SIG-M5 treated with dmso at 0.1 percent for 504 hours (cell line): ENCODE results near the gene MPPE1.
A peak's percentile ranks its signal among the peaks of the same experiment; 100 is the strongest.
"Not testable (repeated sequence)": the region's sequence is repeated elsewhere in the genome, so short reads cannot be mapped to it uniquely, and the experiment has no call there.

Source experiments
- DNase-seq: peaks from one replicate; lab custom pipeline; 2025; ENCODE audit not compliant: unreplicated experiment; lab: John Stamatoyannopoulos, UW

MPPE1 gene

DNA sequence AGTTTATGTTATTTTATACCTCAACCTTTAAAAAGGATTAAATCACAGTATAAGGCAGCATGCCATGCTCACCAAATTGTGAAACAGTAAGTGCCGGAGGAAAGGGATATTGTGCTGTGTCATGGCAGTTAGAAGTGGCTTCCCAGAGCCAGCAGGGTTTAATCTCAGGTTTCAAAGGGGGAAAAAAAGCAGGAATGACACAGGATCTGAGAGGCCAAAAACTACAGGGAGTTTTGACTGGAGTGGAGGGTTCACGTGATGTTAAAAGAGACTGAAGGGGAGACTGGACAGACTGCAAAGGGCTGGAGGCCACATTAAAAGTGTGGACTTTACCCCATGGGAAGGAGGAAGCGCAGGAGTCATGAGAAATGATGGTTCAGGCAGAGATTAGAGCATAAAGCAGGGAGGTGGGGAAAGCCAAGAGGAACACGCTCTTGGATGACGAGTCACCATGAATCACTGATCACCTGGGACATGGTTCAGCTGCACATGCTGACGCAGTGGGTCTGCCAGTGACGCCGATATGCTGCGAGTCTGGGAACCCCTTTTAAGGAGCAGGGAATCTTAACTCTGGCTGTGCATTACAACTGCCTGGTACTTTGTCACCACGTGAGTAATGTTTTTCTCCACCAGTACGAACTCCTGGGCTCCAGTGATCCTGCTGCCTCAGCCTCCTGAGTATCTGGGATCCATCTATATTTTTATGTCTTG lies 50.8 kb downstream of the MPPE1 start:
- DNase-seq, result no peak

DNA sequence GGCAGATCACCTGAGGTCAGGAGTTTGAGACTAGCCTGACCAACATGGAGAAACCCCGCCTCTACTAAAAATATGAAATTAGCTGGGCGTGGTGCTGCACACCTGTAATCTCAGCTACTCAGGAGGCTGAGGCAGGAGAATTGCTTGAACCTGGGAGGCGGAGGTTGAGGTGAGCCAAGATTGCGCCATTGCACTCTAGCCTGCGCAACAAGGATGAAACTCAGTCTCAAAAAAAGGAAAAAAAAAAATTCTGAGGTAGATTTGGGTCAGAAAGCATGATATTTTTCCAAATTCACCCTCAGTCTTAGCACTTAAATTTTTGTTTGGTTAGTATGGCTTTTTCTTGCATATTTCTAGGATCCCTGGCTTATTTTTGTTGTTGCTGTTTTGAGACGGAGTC lies 53.6 kb downstream of the MPPE1 start:
- DNase-seq, result not testable (repeated sequence)

DNA sequence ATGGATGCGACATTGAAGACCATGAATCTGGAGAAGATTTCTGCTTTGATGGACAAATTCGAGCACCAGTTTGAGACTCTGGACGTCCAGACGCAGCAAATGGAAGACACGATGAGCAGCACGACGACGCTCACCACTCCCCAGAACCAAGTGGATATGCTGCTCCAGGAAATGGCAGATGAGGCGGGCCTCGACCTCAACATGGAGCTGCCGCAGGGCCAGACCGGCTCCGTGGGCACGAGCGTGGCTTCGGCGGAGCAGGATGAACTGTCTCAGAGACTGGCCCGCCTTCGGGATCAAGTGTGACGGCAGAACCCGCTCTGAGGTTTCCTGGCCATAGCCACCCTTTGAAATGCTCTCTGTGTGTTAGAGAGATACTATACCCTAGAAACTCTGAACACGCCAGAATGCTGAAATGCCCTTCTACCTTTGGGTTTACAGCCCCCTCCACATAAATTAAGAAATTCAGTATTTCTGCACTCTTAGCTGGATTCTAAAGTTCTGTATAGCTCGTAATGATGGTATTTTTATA lies 56.2 kb downstream of the MPPE1 start:
- DNase-seq, result peak; percentile 48

DNA sequence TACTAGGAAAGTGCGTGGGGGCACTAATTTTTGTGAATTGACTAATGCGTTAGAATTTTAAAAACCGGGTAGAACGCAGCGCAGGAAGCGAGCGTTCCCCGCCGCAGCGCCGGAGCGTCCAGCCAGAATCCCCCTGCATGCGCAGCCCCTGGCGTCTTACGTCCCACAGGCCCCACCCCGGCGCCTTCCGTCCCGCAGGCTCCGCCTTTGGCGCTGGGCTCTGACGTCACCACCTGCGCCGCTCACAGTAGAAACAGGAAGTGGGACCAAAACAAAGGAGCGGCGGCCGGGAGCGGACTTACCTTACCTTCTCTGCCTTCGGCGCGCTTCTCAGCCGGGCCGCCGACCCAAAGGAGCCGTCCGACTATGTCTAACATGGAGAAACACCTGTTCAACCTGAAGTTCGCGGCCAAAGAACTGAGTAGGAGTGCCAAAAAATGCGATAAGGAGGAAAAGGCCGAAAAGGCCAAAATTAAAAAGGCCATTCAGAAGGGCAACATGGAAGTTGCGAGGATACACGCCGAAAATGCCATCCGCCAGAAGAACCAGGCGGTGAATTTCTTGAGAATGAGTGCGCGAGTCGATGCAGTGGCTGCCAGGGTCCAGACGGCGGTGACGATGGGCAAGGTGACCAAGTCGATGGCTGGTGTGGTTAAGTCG lies 56.8 kb downstream of the MPPE1 start, which contains the start of gene CHMP1B:
Gene CHMP1B, plus strand, starts transcription at position 268 of the 660 bp plus-strand sequence. Its CDS starts 99 bp downstream, at position 367.
- DNase-seq, result peak; percentile 95

DNA sequence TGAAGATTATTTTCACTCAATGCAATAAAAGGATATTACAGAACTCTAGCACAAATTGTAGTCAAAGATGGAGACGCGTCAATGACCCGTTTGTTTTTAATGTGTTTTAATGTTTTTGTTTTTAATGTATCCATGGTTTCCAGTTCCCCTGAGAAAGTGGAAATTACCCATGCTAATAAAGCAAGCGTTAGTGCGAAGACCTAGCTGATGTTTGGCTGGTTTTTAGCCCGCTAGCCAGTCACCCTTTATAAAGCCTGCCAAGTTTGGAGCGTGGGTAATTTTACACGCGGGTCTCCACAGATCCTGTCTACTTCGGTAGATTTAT lies 57.3 kb downstream of the MPPE1 start:
- peak; percentile 19 for DNase-seq

DNA sequence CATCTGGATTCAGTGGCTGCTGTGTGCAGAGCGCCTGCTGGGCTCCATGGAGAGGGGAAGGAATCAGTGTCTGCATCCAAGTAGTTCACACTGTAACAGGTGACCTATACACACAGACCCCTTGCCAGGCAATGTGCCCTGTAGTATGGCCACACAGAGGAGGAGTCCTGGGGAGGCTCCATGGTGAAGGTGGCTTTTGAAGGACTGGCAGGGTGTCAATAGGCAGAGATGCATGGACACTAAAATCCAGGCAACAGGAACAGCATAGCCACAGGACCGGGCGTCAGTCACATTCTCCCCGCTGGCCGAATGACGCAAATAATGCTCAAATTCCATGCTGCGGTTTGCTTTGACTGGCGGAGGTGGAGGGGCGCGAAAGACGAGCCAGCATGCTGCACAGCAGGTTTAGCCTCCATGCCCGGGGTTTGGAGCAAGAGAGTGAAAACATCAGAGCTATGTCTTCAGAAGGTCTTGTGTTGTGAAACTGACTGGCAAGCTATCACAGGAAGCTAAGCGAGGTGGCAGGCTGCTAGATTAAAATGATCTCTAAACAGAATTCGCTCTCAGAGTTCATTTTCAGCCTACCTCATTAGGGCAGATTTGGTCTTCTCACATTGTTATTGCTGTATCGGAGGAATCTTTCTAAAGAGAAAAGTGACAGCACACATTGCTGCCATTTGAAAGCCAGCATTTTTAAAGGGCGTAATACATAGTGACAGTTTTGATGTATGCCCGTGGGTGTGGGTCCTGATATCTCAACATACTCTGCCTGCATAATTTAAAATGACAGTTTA lies 58.1 kb downstream of the MPPE1 start:
- DNase-seq, result peak; percentile 62

DNA sequence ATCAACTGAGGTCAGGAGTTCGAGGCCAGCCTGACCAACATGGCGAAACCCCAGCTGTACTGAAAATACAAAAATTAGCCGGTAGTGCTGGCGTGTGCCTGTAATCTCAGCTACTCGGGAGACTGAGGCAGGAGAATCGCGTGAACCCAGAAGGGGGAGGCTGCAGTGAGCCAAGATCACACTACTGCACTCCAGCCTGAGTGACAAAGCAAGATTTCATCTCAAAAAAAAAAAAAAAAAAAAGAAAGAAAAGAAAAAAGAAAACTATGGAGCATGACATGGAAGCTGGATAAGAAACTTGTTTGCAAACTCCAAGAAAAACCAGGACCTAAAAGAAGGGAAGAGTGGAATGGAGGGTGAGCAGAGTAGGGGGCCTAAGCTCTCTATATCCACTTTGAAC lies 58.8 kb downstream of the MPPE1 start:
- no peak for DNase-seq

DNA sequence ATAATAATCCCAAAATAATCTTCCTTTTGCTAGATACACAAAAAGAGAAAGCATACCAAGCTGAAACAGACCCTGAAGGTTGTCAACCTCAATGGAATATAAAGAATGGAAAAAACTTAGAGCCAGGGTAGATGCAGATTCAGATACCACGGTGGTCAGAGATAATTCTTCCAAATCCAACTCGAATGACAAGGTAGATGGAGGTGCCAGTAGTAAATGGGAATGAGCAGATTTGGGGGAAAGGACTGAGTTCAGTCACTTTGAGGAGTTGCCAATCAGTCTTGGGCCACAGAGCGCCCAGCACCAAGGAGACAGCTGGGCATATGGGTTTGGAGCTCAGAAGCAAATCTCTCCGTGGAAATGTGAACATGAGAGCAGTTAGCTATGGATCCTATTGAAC lies 60.3 kb downstream of the MPPE1 start:
- no peak for DNase-seq

DNA sequence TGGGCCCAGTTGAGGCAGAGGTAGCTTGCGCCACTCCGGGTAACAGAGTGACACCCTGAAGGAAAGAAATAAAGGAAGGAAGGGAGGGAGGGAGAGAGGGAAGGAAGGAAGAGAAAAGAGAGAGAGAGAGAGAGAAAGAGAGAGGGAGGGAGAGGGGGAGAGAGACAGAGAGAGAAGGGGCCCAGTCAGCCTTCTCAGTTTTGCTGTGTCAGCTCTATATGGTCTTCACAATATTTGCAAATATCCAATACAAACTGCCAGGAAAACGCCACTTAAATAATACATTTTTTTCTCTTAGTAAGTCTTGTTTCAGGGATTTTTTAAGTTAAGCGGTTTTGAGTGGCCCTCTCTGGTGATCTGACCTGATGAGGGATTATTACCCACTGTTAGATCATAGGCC lies 62.5 kb downstream of the MPPE1 start:
- no peak for DNase-seq

DNA sequence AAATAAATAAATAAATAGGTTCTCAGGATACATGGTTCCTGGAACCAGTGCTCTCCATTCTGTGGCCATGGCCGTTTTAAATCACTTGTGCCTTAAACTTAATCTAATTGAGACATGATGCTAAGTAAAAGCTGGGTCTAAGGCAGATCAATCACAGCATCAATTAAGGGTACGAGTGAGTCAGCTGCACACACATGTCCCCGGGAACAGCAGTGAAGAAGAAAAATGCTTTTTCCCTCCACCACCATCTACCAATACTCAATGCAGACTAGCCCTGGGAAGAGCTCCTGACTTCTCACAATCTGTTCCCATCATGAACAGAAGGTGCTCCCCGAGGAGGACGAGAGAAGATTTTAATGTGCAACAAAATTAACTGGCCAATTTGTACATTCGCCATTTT lies 63.7 kb downstream of the MPPE1 start:
- no peak for DNase-seq

DNA sequence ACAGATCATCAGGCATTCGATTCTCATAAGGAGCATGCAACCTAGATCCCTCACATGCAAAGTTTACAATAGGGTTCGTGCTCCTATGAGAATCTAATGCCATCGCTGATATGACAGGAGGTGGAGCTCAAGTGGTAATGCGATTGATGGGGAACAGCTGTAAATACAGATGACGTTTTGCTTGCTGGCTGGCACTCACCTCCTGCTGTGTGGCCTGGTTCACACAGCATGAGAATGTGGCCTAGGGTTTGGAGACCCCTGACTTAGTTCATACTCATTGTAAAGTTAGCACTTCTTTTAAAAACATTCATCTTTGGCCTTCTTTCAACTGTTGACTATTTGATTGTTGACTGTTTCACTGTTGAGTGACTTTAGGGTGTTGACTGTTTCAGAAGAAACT lies 65.6 kb downstream of the MPPE1 start:
- no peak for DNase-seq

DNA sequence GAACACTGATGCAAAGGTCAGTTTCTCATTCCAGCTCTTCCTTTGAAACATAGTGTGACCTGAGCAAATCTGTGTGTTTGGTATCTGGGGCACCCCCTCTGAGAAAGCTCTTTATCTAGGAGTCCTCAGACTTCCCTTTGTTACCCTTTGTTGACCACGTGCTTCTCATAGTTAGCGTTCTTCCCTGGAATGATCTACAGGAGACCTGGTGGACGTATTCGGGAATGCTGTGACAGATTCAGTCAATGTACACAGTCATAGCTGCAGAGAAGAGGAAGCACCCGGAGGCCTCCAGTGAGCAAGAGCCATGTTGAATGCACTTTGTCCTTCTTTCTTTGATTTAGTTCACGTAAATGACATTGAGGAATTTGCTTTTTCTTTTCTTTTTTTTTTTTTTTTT lies 67.6 kb downstream of the MPPE1 start:
- no peak for DNase-seq

DNA sequence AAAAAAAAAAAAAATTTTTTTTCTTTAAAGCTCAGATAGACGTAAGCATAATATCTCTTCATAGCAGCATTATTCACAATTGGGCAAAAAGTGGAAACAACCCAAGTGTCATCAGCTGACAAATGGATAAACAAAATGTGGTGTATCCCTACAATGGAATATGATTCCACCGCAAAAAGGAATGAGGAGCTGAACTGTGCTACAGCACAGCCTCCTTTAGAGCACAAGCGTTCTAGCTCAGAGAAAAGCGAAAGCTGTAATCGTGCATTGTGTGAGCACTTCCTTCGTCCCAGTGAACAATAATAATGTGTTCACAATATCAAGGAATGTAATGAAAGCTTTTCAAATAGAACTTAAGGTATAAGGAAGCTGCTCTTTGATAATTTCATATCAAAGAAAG lies 68.6 kb downstream of the MPPE1 start:
- no peak for DNase-seq

DNA sequence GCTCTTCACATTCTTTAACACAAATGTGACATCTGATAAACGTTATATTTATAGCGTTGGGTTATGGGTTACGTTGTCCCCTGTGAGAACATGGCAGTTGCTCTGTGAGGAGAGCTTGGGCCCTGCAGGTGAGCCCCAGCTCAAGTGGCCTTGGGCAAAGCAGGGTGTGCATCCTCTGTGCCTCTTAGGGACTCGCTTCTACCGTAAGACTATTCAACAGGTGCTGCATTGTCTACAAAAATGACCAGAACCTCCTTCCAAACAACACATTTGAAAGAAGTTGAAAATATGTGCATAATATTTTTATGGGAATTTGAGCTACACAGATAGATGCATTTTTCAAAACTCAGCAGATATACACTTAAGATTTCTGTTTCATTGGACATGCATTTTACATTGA lies 73.3 kb downstream of the MPPE1 start:
- no peak for DNase-seq
